Glutamatergic neuron (in vitro differentiated cells): ENCODE measurements around the gene PGRMC1. TPM values are rescaled to one million over a fixed set of nuclear protein-coding genes. Genes with fewer than 3 reads are reported as not detected.
"Not testable (repeated sequence)": the region's sequence is repeated elsewhere in the genome, so short reads cannot be mapped to it uniquely, and the experiment has no call there.

Source experiments
- DNase-seq: peaks from one replicate; pipeline ENCODE4 v3.0.0; 2022
- H3K27ac Mint-ChIP-seq: one replicate; pipeline ENCODE4 v1.8.0; 2020; ENCODE audit warnings: mild to moderate bottlenecking, mixed read lengths, inconsistent platforms; ENCODE audit not compliant: unreplicated experiment
- H3K27me3 Mint-ChIP-seq: one replicate; pipeline ENCODE4 v1.8.0; 2020; ENCODE audit warnings: mild to moderate bottlenecking, moderate library complexity, mixed read lengths, inconsistent platforms; ENCODE audit not compliant: unreplicated experiment
- H3K36me3 Mint-ChIP-seq: one replicate; pipeline ENCODE4 v1.8.0; 2020; ENCODE audit warnings: mild to moderate bottlenecking, mixed read lengths, inconsistent platforms; ENCODE audit not compliant: unreplicated experiment
- H3K4me1 Mint-ChIP-seq: one replicate; pipeline ENCODE4 v1.8.0; 2020; ENCODE audit warnings: mild to moderate bottlenecking, low read depth, mixed read lengths, inconsistent platforms; ENCODE audit not compliant: unreplicated experiment
- H3K4me3 Mint-ChIP-seq: one replicate; pipeline ENCODE4 v1.8.0; 2020; ENCODE audit warnings: mild to moderate bottlenecking, mixed read lengths, inconsistent platforms; ENCODE audit not compliant: unreplicated experiment
- H3K9me3 Mint-ChIP-seq: one replicate; pipeline ENCODE4 v1.8.0; 2020; ENCODE audit warnings: mild to moderate bottlenecking, moderate library complexity, mixed read lengths, inconsistent platforms; ENCODE audit not compliant: unreplicated experiment
- total RNA-seq: library from RNA; stranded (reverse); fragmentation: NEBNext Ultra II Directional; extraction: Animal tissue kit (Norgen Biotek cat#: 25700); gene quantifications from one replicate; pipeline ENCODE4 v1.2.1, GENCODE V29; 2021; ENCODE audit not compliant: unreplicated experiment
- TF ChIP-seq, protein P1 (sequence below): fragments of 200-600 bp; sonication (generic); IDR thresholded peaks from one replicate; pipeline ENCODE4 v1.5.0; 2021; ENCODE audit not compliant: partially characterized antibody, unreplicated experiment

Gene PGRMC1
- total RNA-seq, 1 donor from 2014 or later = 239 TPM

GRCh38 chrX:119208401-119209057, 27.6 kb upstream of the PGRMC1 start:
- no peaks in the 10 kb centered on the region for H3K36me3 Mint-ChIP-seq
- no peaks in the 10 kb centered on the region for H3K9me3 Mint-ChIP-seq
- H3K27me3 Mint-ChIP-seq = no peaks in the 10 kb centered on the region
- H3K4me1 Mint-ChIP-seq = peaks cover 12% of the 10 kb centered on the region
- TF ChIP-seq, protein P1, sequence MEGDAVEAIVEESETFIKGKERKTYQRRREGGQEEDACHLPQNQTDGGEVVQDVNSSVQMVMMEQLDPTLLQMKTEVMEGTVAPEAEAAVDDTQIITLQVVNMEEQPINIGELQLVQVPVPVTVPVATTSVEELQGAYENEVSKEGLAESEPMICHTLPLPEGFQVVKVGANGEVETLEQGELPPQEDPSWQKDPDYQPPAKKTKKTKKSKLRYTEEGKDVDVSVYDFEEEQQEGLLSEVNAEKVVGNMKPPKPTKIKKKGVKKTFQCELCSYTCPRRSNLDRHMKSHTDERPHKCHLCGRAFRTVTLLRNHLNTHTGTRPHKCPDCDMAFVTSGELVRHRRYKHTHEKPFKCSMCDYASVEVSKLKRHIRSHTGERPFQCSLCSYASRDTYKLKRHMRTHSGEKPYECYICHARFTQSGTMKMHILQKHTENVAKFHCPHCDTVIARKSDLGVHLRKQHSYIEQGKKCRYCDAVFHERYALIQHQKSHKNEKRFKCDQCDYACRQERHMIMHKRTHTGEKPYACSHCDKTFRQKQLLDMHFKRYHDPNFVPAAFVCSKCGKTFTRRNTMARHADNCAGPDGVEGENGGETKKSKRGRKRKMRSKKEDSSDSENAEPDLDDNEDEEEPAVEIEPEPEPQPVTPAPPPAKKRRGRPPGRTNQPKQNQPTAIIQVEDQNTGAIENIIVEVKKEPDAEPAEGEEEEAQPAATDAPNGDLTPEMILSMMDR = no peak
- no peak for DNase-seq
- H3K27ac Mint-ChIP-seq = no peak overlapping the region
- no peak overlapping the region for H3K4me3 Mint-ChIP-seq

DNA sequence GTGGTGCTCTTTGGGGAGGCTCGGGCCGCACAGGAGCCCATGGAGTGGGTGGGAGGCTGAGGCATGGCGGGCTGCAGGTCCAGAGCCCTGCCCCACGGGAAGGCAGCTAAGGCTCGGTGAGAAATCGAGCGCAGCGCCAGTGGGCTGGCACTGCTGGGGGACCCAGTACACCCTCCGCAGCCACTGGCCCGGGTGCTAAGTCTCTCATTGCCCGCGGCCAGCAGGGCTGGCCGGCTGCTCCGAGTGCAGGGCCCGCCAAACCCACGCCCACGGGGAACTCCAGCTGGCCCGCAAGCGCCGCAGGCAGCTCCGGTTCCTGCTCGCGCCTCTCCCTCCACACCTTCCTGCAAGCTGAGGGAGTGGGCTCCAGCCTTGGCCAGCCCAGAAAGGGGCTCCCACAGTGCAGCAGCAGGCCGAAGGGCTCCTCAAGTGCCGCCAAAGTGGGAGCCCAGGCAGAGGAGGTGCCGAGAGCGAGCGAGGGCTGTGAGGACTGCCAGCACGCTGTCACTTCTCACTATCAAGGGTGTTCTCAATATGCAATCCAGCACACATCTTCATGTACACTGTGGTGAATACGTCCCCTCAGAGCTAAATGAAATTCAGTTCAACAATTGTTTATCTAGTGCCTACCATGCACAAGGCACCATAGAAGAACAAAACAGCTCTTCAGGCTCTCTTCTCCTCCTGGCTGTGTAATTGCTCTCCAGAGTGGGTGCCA, 25.0 kb upstream of the PGRMC1 start:
- not testable (repeated sequence) for H3K36me3 Mint-ChIP-seq, H3K4me1 Mint-ChIP-seq, H3K4me3 Mint-ChIP-seq, H3K9me3 Mint-ChIP-seq, DNase-seq, H3K27ac Mint-ChIP-seq, H3K27me3 Mint-ChIP-seq

- H3K4me3 Mint-ChIP-seq = no peak overlapping the region
- H3K4me1 Mint-ChIP-seq = no peaks in the 10 kb centered on the region
- DNase-seq = no peak
- no peaks in the 10 kb centered on the region for H3K27me3 Mint-ChIP-seq
- no peak overlapping the region for H3K27ac Mint-ChIP-seq
- H3K36me3 Mint-ChIP-seq = no peaks in the 10 kb centered on the region
- TF ChIP-seq, protein P1 = no peak
- no peaks in the 10 kb centered on the region for H3K9me3 Mint-ChIP-seq
Measured at GRCh38 chrX:119211649-119212014, 24.5 kb upstream of the PGRMC1 start.

DNA sequence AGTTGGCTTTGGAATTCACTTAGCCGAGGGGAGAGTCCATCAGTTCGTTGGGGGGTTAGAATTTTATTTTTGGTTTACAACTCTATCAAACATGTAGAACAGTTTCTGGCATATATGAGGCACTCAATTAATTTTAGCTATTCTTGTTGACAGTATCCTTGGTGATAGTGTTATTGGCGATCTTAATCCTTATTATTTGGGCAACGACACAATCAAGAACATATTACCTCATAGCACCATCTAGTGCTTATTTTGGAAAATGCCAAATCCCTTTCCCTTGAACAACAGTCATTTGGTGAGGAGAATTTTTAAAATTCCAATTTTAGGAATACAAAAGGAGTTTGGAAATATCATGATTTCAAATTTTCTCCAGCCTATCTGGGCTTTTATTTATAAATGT, 17.9 kb upstream of the PGRMC1 start:
- Mint-ChIP-seq H3K9me3 (no peaks in the 10 kb centered on the region), H3K27me3 (no peaks in the 10 kb centered on the region), H3K27ac (no peak overlapping the region), H3K36me3 (no peaks in the 10 kb centered on the region), H3K4me3 (no peak overlapping the region), H3K4me1 (no peaks in the 10 kb centered on the region)
- TF ChIP-seq, protein P1 = no peak
- DNase-seq = no peak

DNA sequence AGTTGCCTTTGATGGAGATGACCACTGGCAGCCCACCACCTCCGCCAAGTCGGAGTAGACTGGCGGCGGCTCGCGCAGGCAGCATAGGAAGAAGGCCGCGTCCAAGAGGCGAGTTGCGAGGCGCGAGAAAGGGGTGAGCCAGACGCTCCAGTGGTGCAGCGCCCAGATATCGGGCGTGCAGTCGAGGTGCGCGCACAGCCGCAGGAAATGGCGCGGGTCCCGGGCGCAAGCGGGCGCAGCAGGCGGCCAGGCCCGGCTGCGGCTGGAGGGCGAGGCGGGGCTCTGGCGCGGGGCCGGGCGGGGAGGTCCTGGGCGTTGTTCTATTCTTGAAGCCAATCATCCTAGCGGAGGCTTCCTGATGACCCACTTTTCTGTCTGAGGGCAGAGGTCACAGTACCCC, 13.2 kb upstream of the PGRMC1 start:
- no peak for DNase-seq
- Mint-ChIP-seq H3K4me3 (no peak overlapping the region), H3K4me1 (no peaks in the 10 kb centered on the region), H3K36me3 (no peaks in the 10 kb centered on the region), H3K9me3 (no peaks in the 10 kb centered on the region), H3K27ac (no peak overlapping the region), H3K27me3 (no peaks in the 10 kb centered on the region)
- TF ChIP-seq, protein P1 = no peak
